SU-DHL-6 (cell line): ENCODE results near the gene UBE2D2.
A peak's percentile ranks its signal among the peaks of the same experiment; 100 is the strongest.

Source experiments
- H2AFZ ChIP-seq: fragments of 200-600 bp; sonication (generic); 2 replicates; pipeline ENCODE4 v1.6.1; 2014; ENCODE audit warnings: low read depth, mild to moderate bottlenecking, moderate library complexity, mixed read lengths, antibody characterized with exemption, low read length; ENCODE audit not compliant: severe bottlenecking
- H3F3A ChIP-seq: fragments of 200-600 bp; shearing (Covaris generic); 2 replicates; pipeline ENCODE4 v1.6.0; 2016; ENCODE audit warnings: antibody characterized with exemption, mild to moderate bottlenecking; ENCODE audit not compliant: insufficient read depth
- H3K27ac ChIP-seq: fragments of 200-600 bp; sonication (generic); 2 replicates; pipeline ENCODE4 v1.5.1; 2016; ENCODE audit warnings: low read depth, mild to moderate bottlenecking, low read length, moderate library complexity, mixed read lengths
- H3K27me3 ChIP-seq: fragments of 200-600 bp; sonication (generic), shearing (Covaris generic); 2 replicates; pipeline ENCODE4 v1.6.0; 2014; ENCODE audit warnings: mild to moderate bottlenecking, low read length
- H3K36me3 ChIP-seq: fragments of 200-600 bp; sonication (generic); 2 replicates; pipeline ENCODE4 v1.6.1; 2014; ENCODE audit warnings: mild to moderate bottlenecking, low read length, mixed read lengths
- H3K4me2 ChIP-seq: fragments of 300-600, 200-600 bp; shearing (Covaris generic), sonication (generic); 2 replicates; pipeline ENCODE4 v1.6.0; 2014; ENCODE audit warnings: low read length, low read depth, mild to moderate bottlenecking; ENCODE audit not compliant: poor library complexity, severe bottlenecking
- H3K4me3 ChIP-seq: fragments of 200-600 bp; sonication (generic); 2 replicates; pipeline ENCODE4 v1.5.1; 2014; ENCODE audit warnings: antibody characterized with exemption, low read length, mild to moderate bottlenecking, mixed read lengths; ENCODE audit not compliant: insufficient read depth, poor library complexity, severe bottlenecking
- H3K79me2 ChIP-seq: fragments of 200-600 bp; sonication (generic); 2 replicates; pipeline ENCODE4 v1.6.1; 2014; ENCODE audit warnings: mild to moderate bottlenecking, low read length, moderate library complexity; ENCODE audit not compliant: insufficient read depth
- H3K9ac ChIP-seq: fragments of 200-600 bp; sonication (generic); 2 replicates; pipeline ENCODE4 v1.7.0; 2014; ENCODE audit warnings: mild to moderate bottlenecking, low read length
- H3K9me2 ChIP-seq: fragments of 200-600 bp; sonication (generic); replicated peaks from 2 replicates; pipeline ENCODE4 v1.6.1; 2014; ENCODE audit warnings: low read length; ENCODE audit not compliant: insufficient read depth
- H3K9me3 ChIP-seq: fragments of 200-600 bp; sonication (generic); 2 replicates; pipeline ENCODE4 v1.6.1; 2014; ENCODE audit warnings: low read length, mixed read lengths; ENCODE audit not compliant: insufficient read depth
- H4K20me1 ChIP-seq: fragments of 200-600 bp; sonication (generic); 2 replicates; pipeline ENCODE4 v1.6.1; 2014; ENCODE audit warnings: low read depth, mild to moderate bottlenecking, antibody characterized with exemption, low read length, moderate library complexity, mixed read lengths
- EZH2phosphoT487 ChIP-seq: fragments of 200-600 bp; sonication (generic), shearing (Covaris generic); conservative IDR thresholded peaks from 2 replicates; pipeline ENCODE4 v1.6.1; 2018; ENCODE audit warnings: mild to moderate bottlenecking, antibody characterized with exemption, low read length, moderate library complexity, mixed read lengths
- TF ChIP-seq, protein P1 (sequence below): fragments of 200-600 bp; sonication (generic); IDR thresholded peaks from one replicate; pipeline ENCODE4 v1.5.1; 2017; ENCODE audit warnings: antibody characterized with exemption, mild to moderate bottlenecking, low read length, moderate library complexity; ENCODE audit not compliant: insufficient read depth, poor library complexity, severe bottlenecking

Gene UBE2D2

DNA sequence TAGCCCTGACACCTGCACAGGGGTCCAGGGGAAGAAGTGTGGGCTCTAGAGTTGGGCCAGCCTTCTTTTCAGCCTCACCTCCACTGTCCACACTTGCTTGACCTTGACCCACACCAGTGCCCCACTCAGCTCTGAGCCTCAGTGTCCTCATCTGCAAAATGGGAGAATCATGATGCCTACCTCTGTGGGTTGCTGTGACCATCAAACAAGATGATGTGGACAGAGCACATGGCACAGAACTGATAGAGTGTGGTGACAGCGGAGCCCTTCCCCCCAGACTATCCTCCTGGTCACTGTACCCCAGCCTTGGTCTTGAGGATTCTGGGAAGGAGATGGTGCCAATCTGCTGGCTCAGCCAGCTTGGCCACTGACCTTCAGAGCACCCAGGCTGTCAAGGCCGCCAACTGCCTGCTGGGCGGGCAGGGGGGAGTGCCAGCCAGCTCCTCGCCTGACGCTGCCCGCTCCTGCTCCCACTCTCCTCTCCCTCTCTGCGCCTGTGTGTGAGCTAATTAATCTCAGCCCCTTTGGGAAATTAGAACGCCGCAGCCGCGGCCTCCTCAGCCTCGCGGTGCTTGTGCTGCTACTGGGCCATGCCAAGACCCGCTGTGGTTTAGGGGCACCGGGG lies 103.7 kb downstream of the UBE2D2 start:
- H4K20me1 ChIP-seq = no peaks in the 10 kb centered on the region
- no peaks in the 10 kb centered on the region for H3K9me2 ChIP-seq
- H3K9ac ChIP-seq = 0 out of 2 replicates have a peak overlapping the region, but pooled peaks have one; percentile 4
- no peak overlapping the region for H3K4me3 ChIP-seq
- peaks cover 42% of the 10 kb centered on the region for H3F3A ChIP-seq
- H3K36me3 ChIP-seq = no peaks in the 10 kb centered on the region
- peak overlapping the region; percentile 99 for H3K27ac ChIP-seq
- peaks cover 94% of the 10 kb centered on the region for H3K79me2 ChIP-seq
- no peak overlapping the region for H3K4me2 ChIP-seq
- no peak overlapping the region for H2AFZ ChIP-seq
- no peak for TF ChIP-seq EZH2phosphoT487
- TF ChIP-seq, protein P1, sequence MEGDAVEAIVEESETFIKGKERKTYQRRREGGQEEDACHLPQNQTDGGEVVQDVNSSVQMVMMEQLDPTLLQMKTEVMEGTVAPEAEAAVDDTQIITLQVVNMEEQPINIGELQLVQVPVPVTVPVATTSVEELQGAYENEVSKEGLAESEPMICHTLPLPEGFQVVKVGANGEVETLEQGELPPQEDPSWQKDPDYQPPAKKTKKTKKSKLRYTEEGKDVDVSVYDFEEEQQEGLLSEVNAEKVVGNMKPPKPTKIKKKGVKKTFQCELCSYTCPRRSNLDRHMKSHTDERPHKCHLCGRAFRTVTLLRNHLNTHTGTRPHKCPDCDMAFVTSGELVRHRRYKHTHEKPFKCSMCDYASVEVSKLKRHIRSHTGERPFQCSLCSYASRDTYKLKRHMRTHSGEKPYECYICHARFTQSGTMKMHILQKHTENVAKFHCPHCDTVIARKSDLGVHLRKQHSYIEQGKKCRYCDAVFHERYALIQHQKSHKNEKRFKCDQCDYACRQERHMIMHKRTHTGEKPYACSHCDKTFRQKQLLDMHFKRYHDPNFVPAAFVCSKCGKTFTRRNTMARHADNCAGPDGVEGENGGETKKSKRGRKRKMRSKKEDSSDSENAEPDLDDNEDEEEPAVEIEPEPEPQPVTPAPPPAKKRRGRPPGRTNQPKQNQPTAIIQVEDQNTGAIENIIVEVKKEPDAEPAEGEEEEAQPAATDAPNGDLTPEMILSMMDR = no peak
- no peaks in the 10 kb centered on the region for H3K9me3 ChIP-seq
- no peaks in the 10 kb centered on the region for H3K27me3 ChIP-seq

DNA sequence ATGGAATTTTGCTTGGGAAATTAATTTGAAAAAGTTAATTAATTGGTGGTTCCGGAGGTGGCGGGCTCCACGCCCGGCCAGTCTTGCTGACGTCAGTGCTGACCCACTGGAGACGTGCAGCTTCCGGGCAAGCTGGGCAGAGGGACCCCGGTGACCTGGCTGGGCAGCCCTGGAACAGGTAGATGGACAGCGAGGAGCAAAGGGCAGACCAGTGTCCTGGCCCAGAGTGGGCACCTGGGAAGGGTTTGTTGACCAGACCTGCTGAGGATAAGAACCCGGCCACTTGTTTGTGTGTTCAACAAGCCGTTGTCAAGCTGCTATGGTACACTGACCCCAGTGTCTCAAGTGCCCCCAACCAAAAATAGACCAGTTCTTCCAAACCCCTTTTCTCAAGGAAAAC lies 104.5 kb downstream of the UBE2D2 start:
- peaks cover 45% of the 10 kb centered on the region for H3F3A ChIP-seq
- TF ChIP-seq, protein P1 = no peak
- TF ChIP-seq EZH2phosphoT487 = no peak
- H4K20me1 ChIP-seq = no peaks in the 10 kb centered on the region
- H3K79me2 ChIP-seq = peaks cover 87% of the 10 kb centered on the region
- no peak overlapping the region for H2AFZ ChIP-seq
- no peak overlapping the region for H3K4me2 ChIP-seq
- H3K4me3 ChIP-seq = no peak overlapping the region
- H3K27ac ChIP-seq = peak overlapping the region; percentile 99
- H3K27me3 ChIP-seq = no peaks in the 10 kb centered on the region
- H3K9ac ChIP-seq = no peak overlapping the region
- H3K9me3 ChIP-seq = no peaks in the 10 kb centered on the region
- no peaks in the 10 kb centered on the region for H3K36me3 ChIP-seq
- no peaks in the 10 kb centered on the region for H3K9me2 ChIP-seq

DNA sequence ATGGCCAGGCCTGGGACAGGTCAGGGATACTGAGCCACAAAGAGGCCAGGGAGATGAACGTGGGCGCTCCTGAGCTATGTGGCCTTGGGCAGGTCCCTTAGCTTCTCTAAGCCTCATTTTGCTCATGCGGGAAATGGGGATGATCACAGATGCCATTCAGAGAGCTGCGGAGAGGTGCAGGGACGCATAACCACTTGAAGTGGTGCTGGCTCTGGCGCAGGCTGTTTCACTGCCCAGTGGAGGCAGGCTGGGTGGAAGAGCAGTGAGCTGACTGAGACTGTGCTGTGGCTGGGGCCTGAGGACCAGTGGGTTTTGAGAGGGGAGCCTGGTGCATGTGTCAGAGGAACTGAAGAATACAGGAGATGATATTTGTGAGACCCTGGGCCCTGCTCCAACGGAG lies 105.4 kb downstream of the UBE2D2 start:
- Histone ChIP-seq H3K36me3 (no peaks in the 10 kb centered on the region), H3K4me2 (peak overlapping the region; percentile 93), H4K20me1 (no peaks in the 10 kb centered on the region)

More for the DNA sequence above, 105.4 kb downstream of the UBE2D2 start:
- H3K27me3 ChIP-seq = no peaks in the 10 kb centered on the region
- peaks cover 52% of the 10 kb centered on the region for H3F3A ChIP-seq
- H3K27ac ChIP-seq = peak overlapping the region; percentile 99
- no peak for TF ChIP-seq EZH2phosphoT487
- TF ChIP-seq, protein P1 = no peak
- H3K4me3 ChIP-seq = no peak overlapping the region
- no peak overlapping the region for H2AFZ ChIP-seq
- H3K9me3 ChIP-seq = no peaks in the 10 kb centered on the region
- H3K79me2 ChIP-seq = peaks cover 88% of the 10 kb centered on the region
- no peak overlapping the region for H3K9ac ChIP-seq
- no peaks in the 10 kb centered on the region for H3K9me2 ChIP-seq
